Stimulated activated CD8-positive, alpha-beta memory T cell treated with anti-CD3 and anti-CD28 coated beads, Interleukin-12 subunit alpha, Interleukin-12 subunit beta, amount 100 ng/mL, for 4 hours (primary cell): Measurements from ENCODE around the gene DEF6.
"Not testable (repeated sequence)": the region's sequence is repeated elsewhere in the genome, so short reads cannot be mapped to it uniquely, and the experiment has no call there.

Experiments
- DNase-seq: peaks from one replicate; pipeline ENCODE4 v3.0.0-alpha.2; 2020; ENCODE audit warnings: low read depth

The DEF6 gene

GRCh38 chr6:35310265-35310831 lies 12.7 kb downstream of the DEF6 start:
- DNase-seq, result no peak

- no peak for DNase-seq
These were observed 13.9 kb downstream of the DEF6 start for GRCh38 chr6:35311390-35312075.

GRCh38 chr6:35312076-35312800 lies 14.6 kb downstream of the DEF6 start:
- no peak for DNase-seq

- no peak for DNase-seq
These were observed 15.2 kb downstream of the DEF6 start for GRCh38 chr6:35312807-35313206.

- DNase-seq, result no peak
These were observed 20.0 kb downstream of the DEF6 start for GRCh38 chr6:35317483-35318195.

- no peak for DNase-seq
These were observed 20.9 kb downstream of the DEF6 start for GRCh38 chr6:35318196-35319171.

- DNase-seq, result no peak
These were observed 21.9 kb downstream of the DEF6 start for GRCh38 chr6:35319346-35320030.

- DNase-seq, result no peak
These were observed 22.4 kb downstream of the DEF6 start for GRCh38 chr6:35320031-35320410.

- DNase-seq, result no peak
These were observed 23.5 kb downstream of the DEF6 start for GRCh38 chr6:35321091-35321490.

GRCh38 chr6:35327349-35328027 lies 29.9 kb downstream of the DEF6 start:
- peak; percentile 49 for DNase-seq

- DNase-seq, result no peak
These were observed 30.6 kb downstream of the DEF6 start for GRCh38 chr6:35328108-35328723.

- not testable (repeated sequence) for DNase-seq
These were observed 31.3 kb downstream of the DEF6 start for GRCh38 chr6:35328965-35329364.

GRCh38 chr6:35330541-35331119 lies 33.0 kb downstream of the DEF6 start:
- DNase-seq, result no peak

- peak; percentile 31 for DNase-seq
These were observed 34.7 kb downstream of the DEF6 start for GRCh38 chr6:35332074-35332887.

GRCh38 chr6:35341557-35341956 lies 43.9 kb downstream of the DEF6 start:
- no peak for DNase-seq

- peak; percentile 95 for DNase-seq
These were observed 44.9 kb downstream of the DEF6 start, which contains the start of gene PPARD for GRCh38 chr6:35342258-35343091. PPARD (plus strand) TSS chr6:35342558; CDS start chr6:35411088, 68,530 bp downstream.

GRCh38 chr6:35343092-35343834 lies 45.6 kb downstream of the DEF6 start:
- no peak for DNase-seq
